IPS-18a (cell line): ENCODE data around the gene RNF225.
A peak's percentile ranks its signal among the peaks of the same experiment; 100 is the strongest.
"Not testable (repeated sequence)": the region's sequence is repeated elsewhere in the genome, so short reads cannot be mapped to it uniquely, and the experiment has no call there.

Experiments
- H3K27ac ChIP-seq: one replicate; pipeline ENCODE4 v1.5.1; 2013; ENCODE audit warnings: low read length
- H3K27me3 ChIP-seq: one replicate; pipeline ENCODE4 v1.6.1; 2013; ENCODE audit warnings: mild to moderate bottlenecking, low read length; ENCODE audit not compliant: control insufficient read depth, insufficient read depth
- H3K36me3 ChIP-seq: one replicate; pipeline ENCODE4 v1.6.1; 2013; ENCODE audit warnings: low read depth, low read length; ENCODE audit not compliant: control insufficient read depth
- H3K4me1 ChIP-seq: one replicate; pipeline ENCODE4 v1.6.1; 2013; ENCODE audit warnings: low read depth, low read length; ENCODE audit not compliant: control insufficient read depth
- H3K4me3 ChIP-seq: one replicate; pipeline ENCODE4 v1.5.1; 2013; ENCODE audit warnings: low read length
- H3K9ac ChIP-seq: one replicate; pipeline ENCODE4 v1.6.1; 2013; ENCODE audit warnings: mild to moderate bottlenecking, low read length, moderate library complexity
- H3K9me3 ChIP-seq: one replicate; pipeline ENCODE4 v1.6.1; 2013; ENCODE audit warnings: low read depth, low read length; ENCODE audit not compliant: control insufficient read depth

RNF225 gene

GRCh38 chr19:58395979-58396627 is 647 bp downstream of the RNF225 start:
- Histone ChIP-seq H3K9ac (no peak overlapping the region), H3K4me1 (peaks cover 8% of the 10 kb centered on the region), H3K36me3 (peaks cover 36% of the 10 kb centered on the region), H3K27me3 (peaks cover 8% of the 10 kb centered on the region), H3K27ac (no peak overlapping the region), H3K9me3 (no peaks in the 10 kb centered on the region), H3K4me3 (peak overlapping the region; percentile 47)

DNA sequence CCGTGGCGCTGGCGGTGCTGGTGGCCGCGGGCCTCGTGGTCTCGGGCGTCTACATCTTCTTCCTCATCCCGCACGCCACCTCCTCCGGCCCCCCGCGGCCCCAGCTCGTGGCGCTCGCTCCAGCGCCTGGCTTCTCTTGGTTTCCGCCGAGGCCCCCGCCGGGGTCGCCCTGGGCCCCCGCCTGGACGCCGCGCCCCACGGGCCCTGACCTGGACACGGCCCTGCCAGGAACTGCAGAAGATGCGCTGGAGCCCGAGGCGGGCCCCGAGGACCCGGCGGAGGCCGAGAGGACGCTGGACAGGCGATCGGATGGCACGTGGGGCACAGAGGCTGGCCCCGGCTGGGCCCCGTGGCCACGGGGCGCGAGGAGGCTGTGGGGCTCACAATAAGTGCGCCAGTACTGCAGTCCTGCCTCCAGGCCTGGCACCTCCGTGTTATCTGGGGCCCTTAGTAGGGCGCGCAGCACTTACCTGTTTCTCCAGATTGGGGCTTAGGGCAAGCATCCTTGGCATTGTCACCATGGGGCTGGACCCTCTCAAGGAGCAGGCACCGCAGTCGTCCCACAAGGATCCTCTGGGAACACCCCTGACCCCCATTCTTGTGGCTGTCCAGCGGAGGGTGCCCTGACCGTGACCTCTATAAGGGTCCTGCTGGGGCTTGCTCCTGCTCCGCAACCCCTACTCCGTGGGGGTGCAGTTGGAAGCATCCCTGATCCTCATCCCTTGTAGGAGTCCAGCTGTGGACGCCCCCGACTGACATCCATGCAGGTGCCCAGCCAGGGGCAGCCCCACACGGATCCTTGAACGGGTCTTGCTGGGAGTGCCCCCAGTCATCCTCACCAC is 1.5 kb downstream of the RNF225 start:
- H3K4me1 ChIP-seq: peaks cover 8% of the 10 kb centered on the region
- no peaks in the 10 kb centered on the region for H3K9me3 ChIP-seq
- no peak overlapping the region for H3K9ac ChIP-seq
- peaks cover 8% of the 10 kb centered on the region for H3K27me3 ChIP-seq
- no peak overlapping the region for H3K27ac ChIP-seq
- H3K4me3 ChIP-seq: peak overlapping the region; percentile 24
- H3K36me3 ChIP-seq: peaks cover 29% of the 10 kb centered on the region

DNA sequence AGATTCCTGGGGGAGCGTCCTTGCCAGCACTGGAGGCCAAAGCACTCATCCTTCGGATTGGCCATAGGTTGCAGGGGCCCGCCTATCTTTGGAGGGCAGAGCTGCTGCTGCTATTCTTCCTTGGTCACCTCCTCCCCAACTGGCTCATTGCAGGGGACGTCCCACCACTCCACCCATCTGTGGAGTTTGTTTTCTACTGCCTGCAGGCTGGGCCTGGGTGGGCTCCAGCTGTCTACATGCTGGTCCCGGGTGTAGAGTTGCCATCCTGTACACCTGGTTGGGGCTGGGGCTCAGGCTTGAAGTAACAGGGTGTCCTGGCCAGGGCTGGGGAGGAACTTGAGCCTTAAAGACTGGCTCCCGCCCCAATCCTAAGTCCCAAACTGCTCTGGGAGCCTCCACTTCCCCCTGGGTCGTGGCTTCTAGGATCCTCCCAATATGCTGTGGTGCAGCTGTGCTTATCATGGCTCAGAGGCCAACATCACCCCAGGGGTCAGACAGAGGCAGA is 2.1 kb downstream of the RNF225 start:
- no peak overlapping the region for H3K27ac ChIP-seq
- no peaks in the 10 kb centered on the region for H3K9me3 ChIP-seq
- H3K36me3 ChIP-seq: peaks cover 25% of the 10 kb centered on the region
- H3K27me3 ChIP-seq: peaks cover 8% of the 10 kb centered on the region
- no peak overlapping the region for H3K9ac ChIP-seq
- peaks cover 8% of the 10 kb centered on the region for H3K4me1 ChIP-seq
- H3K4me3 ChIP-seq: no peak overlapping the region

- H3K9ac ChIP-seq: no peak overlapping the region
- peaks cover 8% of the 10 kb centered on the region for H3K27me3 ChIP-seq
- H3K36me3 ChIP-seq: peaks cover 20% of the 10 kb centered on the region
- no peak overlapping the region for H3K4me3 ChIP-seq
- no peaks in the 10 kb centered on the region for H3K9me3 ChIP-seq
- peaks cover 8% of the 10 kb centered on the region for H3K4me1 ChIP-seq
- no peak overlapping the region for H3K27ac ChIP-seq
Measured at GRCh38 chr19:58398087-58398486, 2.6 kb downstream of the RNF225 start.

GRCh38 chr19:58398545-58398944 is 3.1 kb downstream of the RNF225 start:
- Histone ChIP-seq H3K27me3 (peaks cover 8% of the 10 kb centered on the region), H3K4me3 (no peak overlapping the region), H3K9ac (no peak overlapping the region)

GRCh38 chr19:58399903-58400302 is 4.4 kb downstream of the RNF225 start:
- no peak overlapping the region for H3K27ac ChIP-seq
- no peak overlapping the region for H3K9ac ChIP-seq
- peaks cover 8% of the 10 kb centered on the region for H3K4me1 ChIP-seq
- H3K36me3 ChIP-seq: peaks cover 2% of the 10 kb centered on the region
- no peaks in the 10 kb centered on the region for H3K9me3 ChIP-seq
- H3K27me3 ChIP-seq: peaks cover 8% of the 10 kb centered on the region
- no peak overlapping the region for H3K4me3 ChIP-seq

More at GRCh38 chr19:58398545-58398944, 3.1 kb downstream of the RNF225 start:
- peaks cover 15% of the 10 kb centered on the region for H3K36me3 ChIP-seq
- H3K4me1 ChIP-seq: peaks cover 8% of the 10 kb centered on the region
- no peaks in the 10 kb centered on the region for H3K9me3 ChIP-seq
- no peak overlapping the region for H3K27ac ChIP-seq

- no peaks in the 10 kb centered on the region for H3K36me3 ChIP-seq
- H3K4me1 ChIP-seq: peaks cover 8% of the 10 kb centered on the region
- no peak overlapping the region for H3K27ac ChIP-seq
- H3K4me3 ChIP-seq: peak overlapping the region; percentile 85
- peaks cover 8% of the 10 kb centered on the region for H3K27me3 ChIP-seq
- no peaks in the 10 kb centered on the region for H3K9me3 ChIP-seq
- peak overlapping the region; percentile 37 for H3K9ac ChIP-seq
Measured at GRCh38 chr19:58400316-58400915, 5.0 kb downstream of the RNF225 start.

DNA sequence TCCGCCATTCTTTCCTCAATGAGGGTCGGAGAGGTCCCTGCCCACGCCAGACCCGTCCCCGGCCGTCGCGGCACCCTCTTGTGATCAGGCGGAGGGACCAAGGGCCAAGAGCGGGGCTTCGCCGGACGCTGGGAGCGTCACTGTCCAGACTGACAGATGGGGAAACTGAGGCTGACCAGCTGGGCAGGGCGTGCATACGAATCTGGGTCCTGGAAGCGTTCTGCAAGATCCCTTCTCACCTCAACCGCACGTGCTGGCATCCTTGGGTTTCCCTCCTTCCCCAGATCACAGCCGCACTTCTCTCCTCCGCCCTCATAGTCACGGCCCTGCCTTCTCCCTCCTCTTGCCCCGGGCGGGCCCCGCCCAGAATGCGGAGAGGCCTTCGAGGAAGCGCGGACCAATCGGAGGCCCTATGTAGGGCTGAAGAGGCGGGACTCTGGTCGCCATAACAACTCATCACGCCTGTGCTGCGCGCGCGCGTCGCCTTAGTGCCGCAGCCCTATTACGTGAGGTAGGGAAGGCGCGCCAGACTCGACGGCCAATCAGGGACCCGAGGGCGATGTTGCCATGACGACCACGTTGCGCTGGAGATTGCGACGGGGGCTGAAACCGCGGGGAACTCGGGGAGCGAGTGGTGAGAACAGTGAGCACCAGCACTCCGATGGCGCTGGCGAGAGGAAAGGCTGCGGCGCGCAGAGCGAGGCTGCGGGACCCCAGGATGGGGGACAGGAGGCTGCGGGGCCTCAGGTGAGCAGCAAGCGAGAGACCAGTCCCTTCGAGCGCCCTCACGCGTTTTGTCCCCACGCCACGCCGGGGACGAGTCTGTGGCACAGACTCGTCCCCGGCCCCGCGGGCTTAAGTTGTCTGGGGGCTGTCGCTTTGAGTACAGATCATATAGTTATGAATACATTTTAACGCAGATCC is 5.7 kb downstream of the RNF225 start:
- no peak overlapping the region for H3K27ac ChIP-seq
- no peaks in the 10 kb centered on the region for H3K36me3 ChIP-seq
- peaks cover 8% of the 10 kb centered on the region for H3K4me1 ChIP-seq
- H3K9me3 ChIP-seq: no peaks in the 10 kb centered on the region
- peaks cover 8% of the 10 kb centered on the region for H3K27me3 ChIP-seq
- peak overlapping the region; percentile 81 for H3K9ac ChIP-seq
- H3K4me3 ChIP-seq: peak overlapping the region; percentile 85

GRCh38 chr19:58401840-58402421 is 6.5 kb downstream of the RNF225 start:
- Histone ChIP-seq H3K36me3 (no peaks in the 10 kb centered on the region), H3K27ac (no peak overlapping the region), H3K4me3 (peak overlapping the region; percentile 80), H3K9me3 (no peaks in the 10 kb centered on the region), H3K27me3 (peaks cover 6% of the 10 kb centered on the region), H3K9ac (peak overlapping the region; percentile 81), H3K4me1 (peaks cover 8% of the 10 kb centered on the region)

DNA sequence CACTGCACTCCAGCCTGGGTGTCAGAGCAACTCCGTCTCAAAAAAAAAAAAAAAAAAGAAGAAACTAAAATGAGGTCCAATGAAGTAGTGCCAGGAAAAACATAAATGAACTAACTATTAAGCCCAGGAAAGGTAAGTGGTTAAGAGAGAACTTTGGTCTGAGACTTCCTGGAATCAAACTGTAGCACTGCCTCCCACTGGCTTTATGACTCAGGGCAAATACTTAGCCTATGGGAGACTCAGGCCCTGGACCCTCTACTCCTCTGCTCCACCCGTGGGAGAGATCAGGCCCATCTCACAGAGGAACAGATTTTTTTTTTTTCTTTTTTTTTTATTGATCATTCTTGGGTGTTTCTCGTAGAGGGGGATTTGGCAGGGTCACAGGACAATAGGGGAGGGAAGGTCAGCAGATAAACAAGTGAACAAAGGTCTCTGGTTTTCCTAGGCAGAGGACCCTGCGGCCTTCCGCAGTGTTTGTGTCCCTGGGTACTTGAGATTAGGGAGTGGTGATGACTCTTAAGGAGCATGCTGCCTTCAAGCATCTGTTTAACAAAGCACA is 8.5 kb downstream of the RNF225 start:
- H3K4me1 ChIP-seq: peaks cover 12% of the 10 kb centered on the region
- not testable (repeated sequence) for H3K9me3 ChIP-seq, H3K27me3 ChIP-seq, H3K36me3 ChIP-seq, H3K27ac ChIP-seq, H3K9ac ChIP-seq, H3K4me3 ChIP-seq
